ENCODE data around the gene GAL3ST3.

The GAL3ST3 gene

GRCh38 chr11:66013762-66014100 is 35.2 kb downstream of the GAL3ST3 start:
- H3K27ac ChIP-seq (replicated peaks), result no peak overlapping the region
- no peak overlapping the region for H3K4me3 ChIP-seq (replicated peaks; ENCODE audit: insufficient read depth, low read length)
- H3K27me3 ChIP-seq (ENCODE audit: insufficient read depth, poor library complexity, severe bottlenecking), result peaks cover 9% of the 10 kb centered on the region
- no peak for TF ChIP-seq GABPA (IDR thresholded peaks at IDR 0.05; ENCODE audit: low read depth)
- TF ChIP-seq POLR2AphosphoS5 (IDR thresholded peaks at IDR 0.05; ENCODE audit: low read depth), result no peak
- TF ChIP-seq SPI1 (IDR thresholded peaks at IDR 0.05; ENCODE audit: borderline replicate concordance, low read depth), result no peak
- no peak for TF ChIP-seq REST (IDR thresholded peaks at IDR 0.05; ENCODE audit: insufficient replicate concordance, low read depth)
- TF ChIP-seq CTCF (IDR thresholded peaks at IDR 0.05; ENCODE audit: insufficient read depth, low read length), result no peak
- no peak for DNase-seq (ENCODE audit: low read depth in 1 of 2, low spot score in 1 of 2)

GRCh38 chr11:66012946-66013761 is 35.8 kb downstream of the GAL3ST3 start:
- peak in 1 of 2 experiments; percentile 47 for DNase-seq (ENCODE audit: low read depth in 1 of 2, low spot score in 1 of 2)
- TF ChIP-seq SPI1 (IDR thresholded peaks at IDR 0.05; ENCODE audit: borderline replicate concordance, low read depth) (peak; percentile 46; the same call in 1 of the 2 replicates), GABPA (IDR thresholded peaks at IDR 0.05; ENCODE audit: low read depth) (no peak), REST (IDR thresholded peaks at IDR 0.05; ENCODE audit: insufficient replicate concordance, low read depth) (peak; percentile 87), POLR2AphosphoS5 (IDR thresholded peaks at IDR 0.05; ENCODE audit: low read depth) (no peak), CTCF (IDR thresholded peaks at IDR 0.05; ENCODE audit: insufficient read depth, low read length) (no peak)
- Histone ChIP-seq H3K27ac (replicated peaks) (no peak overlapping the region), H3K27me3 (ENCODE audit: insufficient read depth, poor library complexity, severe bottlenecking) (peaks cover 9% of the 10 kb centered on the region), H3K4me3 (replicated peaks; ENCODE audit: insufficient read depth, low read length) (no peak overlapping the region)

- Histone ChIP-seq H3K27me3 (ENCODE audit: insufficient read depth, poor library complexity, severe bottlenecking) (peaks cover 9% of the 10 kb centered on the region), H3K4me3 (replicated peaks; ENCODE audit: insufficient read depth, low read length) (no peak overlapping the region), H3K27ac (replicated peaks) (no peak overlapping the region)
- no peak for DNase-seq (ENCODE audit: low read depth in 1 of 2, low spot score in 1 of 2)
- TF ChIP-seq CTCF (IDR thresholded peaks at IDR 0.05; ENCODE audit: insufficient read depth, low read length) (no peak), SPI1 (IDR thresholded peaks at IDR 0.05; ENCODE audit: borderline replicate concordance, low read depth) (no peak), GABPA (IDR thresholded peaks at IDR 0.05; ENCODE audit: low read depth) (no peak), REST (IDR thresholded peaks at IDR 0.05; ENCODE audit: insufficient replicate concordance, low read depth) (no peak)
These were observed 36.5 kb downstream of the GAL3ST3 start for GRCh38 chr11:66012371-66012945.
